ENCODE measurements around the gene PTCD3. TPM values are rescaled to one million over a fixed set of nuclear protein-coding genes. Genes with fewer than 3 reads are reported as not detected.

Gene PTCD3
- total and polyA plus RNA-seq, 2 donors (not counting 1 experiment from before 2014, with no cell fraction given), result 58.6 to 66.9 TPM

- H3K4me2 ChIP-seq (ENCODE audit: extremely low read depth, insufficient read depth, low read length), result no peak overlapping the region
- H3K27ac ChIP-seq (ENCODE audit: insufficient read depth, low read length), result no peak overlapping the region
- no peaks in the 10 kb centered on the region for H3K27me3 ChIP-seq (ENCODE audit: control insufficient read depth, insufficient read depth, low read length)
- H3K9me3 ChIP-seq (ENCODE audit: control insufficient read depth, insufficient read depth, low read depth, low read length), result no peaks in the 10 kb centered on the region
- no peak overlapping the region for H2AFZ ChIP-seq (ENCODE audit: low read length)
- TF ChIP-seq EZH2 (IDR thresholded peaks at IDR 0.05; ENCODE audit: low read length, missing control alignments) (no peak), CTCF (conservative IDR thresholded peaks at IDR 0.05 in 1 of 2, IDR thresholded peaks at IDR 0.05 in 1 of 2; ENCODE audit: low read depth in 1 of 2, low read length in 2 of 2) (no peak)
- no peak overlapping the region for H3K4me3 ChIP-seq (replicated peaks in 1 of 4; ENCODE audit: control extremely low read depth in 1 of 4, insufficient read depth in 1 of 4, low read depth in 3 of 4, low read length in 4 of 4)
- H3K9ac ChIP-seq (ENCODE audit: insufficient read depth, low read length), result no peak overlapping the region
- DNase-seq (ENCODE audit: low read depth in 2 of 2), result no peak
- peaks cover 12% of the 10 kb centered on the region for H3K36me3 ChIP-seq (ENCODE audit: control insufficient read depth, insufficient read depth, low read length)
- H3K79me2 ChIP-seq (ENCODE audit: control insufficient read depth, insufficient read depth, low read length), result no peaks in the 10 kb centered on the region
- no peaks in the 10 kb centered on the region for H4K20me1 ChIP-seq (ENCODE audit: control insufficient read depth, extremely low read depth, insufficient read depth, low read length)
- no peaks in the 10 kb centered on the region for H3K4me1 ChIP-seq (ENCODE audit: control insufficient read depth, extremely low read depth, insufficient read depth, low read length)
Observed at GRCh38 chr2:86136141-86136540, 30.1 kb downstream of the PTCD3 start.

- no peak for DNase-seq (ENCODE audit: low read depth in 2 of 2)
- H3K27ac ChIP-seq (ENCODE audit: insufficient read depth, low read length), result no peak overlapping the region
- H3K36me3 ChIP-seq (ENCODE audit: control insufficient read depth, insufficient read depth, low read length), result peaks cover 8% of the 10 kb centered on the region
- no peak overlapping the region for H3K9ac ChIP-seq (ENCODE audit: insufficient read depth, low read length)
- no peaks in the 10 kb centered on the region for H3K79me2 ChIP-seq (ENCODE audit: control insufficient read depth, insufficient read depth, low read length)
- H3K9me3 ChIP-seq (ENCODE audit: control insufficient read depth, insufficient read depth, low read depth, low read length), result no peaks in the 10 kb centered on the region
- no peaks in the 10 kb centered on the region for H4K20me1 ChIP-seq (ENCODE audit: control insufficient read depth, extremely low read depth, insufficient read depth, low read length)
- H3K27me3 ChIP-seq (ENCODE audit: control insufficient read depth, insufficient read depth, low read length), result no peaks in the 10 kb centered on the region
- H3K4me3 ChIP-seq (replicated peaks in 1 of 4; ENCODE audit: control extremely low read depth in 1 of 4, insufficient read depth in 1 of 4, low read depth in 3 of 4, low read length in 4 of 4), result no peak overlapping the region
- H2AFZ ChIP-seq (ENCODE audit: low read length), result no peak overlapping the region
- no peak for TF ChIP-seq CTCF (conservative IDR thresholded peaks at IDR 0.05 in 1 of 2, IDR thresholded peaks at IDR 0.05 in 1 of 2; ENCODE audit: low read depth in 1 of 2, low read length in 2 of 2)
- TF ChIP-seq EZH2 (IDR thresholded peaks at IDR 0.05; ENCODE audit: low read length, missing control alignments), result no peak
- no peaks in the 10 kb centered on the region for H3K4me1 ChIP-seq (ENCODE audit: control insufficient read depth, extremely low read depth, insufficient read depth, low read length)
- no peak overlapping the region for H3K4me2 ChIP-seq (ENCODE audit: extremely low read depth, insufficient read depth, low read length)
Observed at GRCh38 chr2:86138736-86139625, 32.9 kb downstream of the PTCD3 start.

- Histone ChIP-seq H3K9me3 (ENCODE audit: control insufficient read depth, insufficient read depth, low read depth, low read length) (no peaks in the 10 kb centered on the region), H4K20me1 (ENCODE audit: control insufficient read depth, extremely low read depth, insufficient read depth, low read length) (no peaks in the 10 kb centered on the region), H3K27me3 (ENCODE audit: control insufficient read depth, insufficient read depth, low read length) (no peaks in the 10 kb centered on the region), H3K27ac (ENCODE audit: insufficient read depth, low read length) (no peak overlapping the region), H3K4me2 (ENCODE audit: extremely low read depth, insufficient read depth, low read length) (no peak overlapping the region), H3K4me1 (ENCODE audit: control insufficient read depth, extremely low read depth, insufficient read depth, low read length) (no peaks in the 10 kb centered on the region), H3K9ac (ENCODE audit: insufficient read depth, low read length) (no peak overlapping the region), H3K79me2 (ENCODE audit: control insufficient read depth, insufficient read depth, low read length) (no peaks in the 10 kb centered on the region), H3K36me3 (ENCODE audit: control insufficient read depth, insufficient read depth, low read length) (peaks cover 11% of the 10 kb centered on the region), H2AFZ (ENCODE audit: low read length) (no peak overlapping the region), H3K4me3 (replicated peaks in 1 of 4; ENCODE audit: control extremely low read depth in 1 of 4, insufficient read depth in 1 of 4, low read depth in 3 of 4, low read length in 4 of 4) (no peak overlapping the region)
- TF ChIP-seq EZH2 (IDR thresholded peaks at IDR 0.05; ENCODE audit: low read length, missing control alignments) (no peak), CTCF (conservative IDR thresholded peaks at IDR 0.05 in 1 of 2, IDR thresholded peaks at IDR 0.05 in 1 of 2; ENCODE audit: low read depth in 1 of 2, low read length in 2 of 2) (no peak)
- no peak for DNase-seq (ENCODE audit: low read depth in 2 of 2)
Observed at GRCh38 chr2:86139981-86140380, 33.9 kb downstream of the PTCD3 start.
